GM21515 (cell line): ENCODE measurements around the gene EYA2.

Experiments used
- ATAC-seq: cut with Tn5 transposase; IDR thresholded peaks from one replicate; pipeline ENCODE4 v1.9.1; 2021; ENCODE audit not compliant: unreplicated experiment

Gene EYA2

DNA sequence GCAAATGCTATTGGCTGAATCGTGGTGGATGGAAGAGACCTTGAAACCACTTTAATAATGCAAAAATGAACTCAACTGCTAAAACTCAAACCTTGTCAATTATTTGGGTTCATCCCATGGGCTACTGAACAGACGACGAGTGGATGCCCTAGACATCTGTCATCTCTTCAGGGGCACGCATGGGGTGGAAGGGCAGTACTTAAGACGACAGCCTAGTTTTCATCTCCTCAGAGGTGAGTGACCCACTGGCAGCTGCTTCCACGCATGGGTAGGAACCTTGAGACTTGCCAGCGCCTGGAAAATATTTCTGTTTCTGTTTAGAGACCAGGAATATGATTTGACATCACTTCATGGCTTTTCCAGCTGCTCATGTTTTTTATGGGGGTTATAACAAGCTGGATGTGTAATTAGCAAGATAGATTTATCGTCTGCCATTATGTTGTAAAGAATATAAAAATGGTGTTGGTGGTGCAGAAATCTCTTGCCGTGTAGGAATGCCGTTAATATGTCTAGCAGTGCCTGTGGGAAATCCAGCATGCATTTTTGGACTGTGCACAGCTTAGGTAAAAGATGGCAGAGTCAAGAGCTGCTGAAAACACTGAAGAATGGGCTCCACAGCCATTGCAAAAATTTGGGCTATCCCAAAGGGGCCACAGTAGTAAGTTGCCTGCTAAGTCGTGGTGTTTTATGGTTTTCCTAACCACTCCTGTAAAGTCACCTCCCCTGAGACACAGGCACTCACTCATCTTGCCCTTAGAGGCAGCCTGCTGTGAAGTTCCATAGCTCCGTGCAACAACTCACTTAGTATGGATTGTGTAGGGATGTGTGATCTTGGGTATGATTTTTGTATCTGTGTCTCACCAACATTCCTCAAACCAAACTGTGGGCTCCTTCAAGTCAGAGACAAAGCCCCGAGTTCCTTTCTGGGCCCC, 203.3 kb downstream of the EYA2 start:
- no peak for ATAC-seq

DNA sequence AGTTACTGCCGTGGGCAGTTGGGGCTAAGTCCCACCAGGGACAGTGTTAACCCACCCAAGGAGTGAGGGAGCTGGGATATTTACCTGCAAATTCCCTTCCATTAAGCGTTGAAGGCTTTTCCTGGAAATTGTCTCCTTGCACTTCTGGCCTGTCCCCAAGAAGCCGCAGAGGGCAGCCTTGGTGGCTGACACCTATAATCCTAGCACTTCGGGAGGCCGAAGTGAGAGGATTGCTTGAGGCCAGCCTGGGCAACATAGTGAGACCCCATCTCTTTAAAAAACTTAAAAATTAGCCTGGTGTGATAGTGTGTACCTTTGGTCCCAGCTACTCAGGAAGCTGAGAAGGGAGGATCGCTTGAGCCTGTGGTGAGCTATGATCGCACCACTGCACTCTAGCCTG, 204.4 kb downstream of the EYA2 start:
- no peak for ATAC-seq

DNA sequence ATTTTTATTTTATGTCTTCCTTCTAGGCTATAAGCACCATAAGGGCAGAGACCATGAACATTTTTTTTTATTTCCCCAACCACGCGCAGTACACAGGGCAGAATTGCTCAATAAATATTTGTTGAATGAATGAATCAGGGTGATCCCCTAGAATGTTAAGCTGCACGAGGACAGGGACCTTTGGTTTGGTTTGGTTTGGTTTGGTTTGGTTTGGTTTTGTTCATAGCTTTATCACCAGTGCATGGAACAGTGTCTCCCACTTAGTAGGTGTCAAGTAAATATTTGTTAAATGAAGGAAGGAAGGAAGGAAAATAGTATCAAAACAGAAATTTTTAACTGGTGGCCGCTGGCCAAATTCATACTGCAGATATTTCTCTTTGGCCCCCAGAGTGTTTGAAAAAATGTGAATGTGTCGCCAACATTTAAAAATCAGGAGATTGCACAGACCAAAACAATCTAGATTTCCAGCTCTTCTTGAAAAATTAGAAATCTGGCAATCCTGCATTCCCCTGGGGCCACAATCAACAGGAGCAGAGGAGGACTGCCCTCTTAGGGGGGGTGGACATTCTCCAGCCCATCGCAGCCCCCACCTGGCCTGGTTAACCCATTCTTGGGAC, 205.3 kb downstream of the EYA2 start:
- no peak for ATAC-seq

DNA sequence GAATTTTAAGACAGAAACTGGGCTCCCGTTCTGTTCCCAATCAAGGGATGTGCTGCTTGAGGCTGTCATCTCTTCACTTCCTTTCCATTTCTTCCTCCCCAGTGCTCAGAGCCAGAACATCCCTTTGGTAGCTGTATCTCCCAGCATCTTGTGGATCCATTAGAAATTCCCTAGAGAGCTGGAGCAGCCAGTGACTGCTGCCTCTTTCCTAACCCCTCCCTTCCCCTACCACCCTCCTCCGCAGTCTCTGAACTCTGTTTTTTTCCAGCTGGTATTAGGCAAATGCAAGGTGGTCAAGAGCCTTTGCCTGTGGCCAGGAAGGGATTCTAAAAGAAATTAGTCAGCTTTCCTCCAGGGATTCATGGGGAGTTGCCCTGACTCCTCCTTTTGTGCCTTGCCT, 208.0 kb downstream of the EYA2 start:
- no peak for ATAC-seq

- no peak for ATAC-seq
Measured at GRCh38 chr20:47106786-47107185, 212.1 kb downstream of the EYA2 start.

- no peak for ATAC-seq
Measured at GRCh38 chr20:47108994-47109393, 214.4 kb downstream of the EYA2 start.

- no peak for ATAC-seq
Measured at GRCh38 chr20:47110819-47111218, 216.2 kb downstream of the EYA2 start.

- no peak for ATAC-seq
Measured at GRCh38 chr20:47111576-47111975, 216.9 kb downstream of the EYA2 start.

GRCh38 chr20:47113362-47114109, 218.9 kb downstream of the EYA2 start:
- ATAC-seq, result no peak

DNA sequence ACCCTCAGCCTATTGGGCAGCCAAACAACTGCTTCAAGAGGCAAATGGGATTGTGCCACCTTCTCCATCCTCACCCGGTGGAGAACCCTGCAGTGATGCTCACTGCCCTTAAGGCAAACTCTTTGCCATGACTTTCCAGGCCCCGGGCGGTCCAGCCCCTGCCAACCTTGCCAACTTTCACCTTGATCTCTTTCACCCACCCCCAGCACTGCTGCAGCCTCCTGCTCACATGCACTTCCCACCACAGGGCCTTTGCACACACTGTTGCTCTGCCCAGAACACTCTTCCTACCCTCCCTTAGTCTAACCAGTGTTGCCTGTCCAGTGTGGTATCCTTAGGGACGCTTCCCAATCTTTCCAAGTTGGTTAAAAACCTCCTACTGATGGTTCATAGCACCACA, 221.1 kb downstream of the EYA2 start:
- ATAC-seq, result no peak

GRCh38 chr20:47117371-47117770, 222.7 kb downstream of the EYA2 start:
- no peak for ATAC-seq

GRCh38 chr20:47117773-47118172, 223.1 kb downstream of the EYA2 start:
- ATAC-seq, result no peak

GRCh38 chr20:47118206-47118605, 223.6 kb downstream of the EYA2 start:
- no peak for ATAC-seq

- no peak for ATAC-seq
Measured at GRCh38 chr20:47118641-47119040, 224.0 kb downstream of the EYA2 start.

- no peak for ATAC-seq
Measured at GRCh38 chr20:47120346-47120936, 225.8 kb downstream of the EYA2 start.

DNA sequence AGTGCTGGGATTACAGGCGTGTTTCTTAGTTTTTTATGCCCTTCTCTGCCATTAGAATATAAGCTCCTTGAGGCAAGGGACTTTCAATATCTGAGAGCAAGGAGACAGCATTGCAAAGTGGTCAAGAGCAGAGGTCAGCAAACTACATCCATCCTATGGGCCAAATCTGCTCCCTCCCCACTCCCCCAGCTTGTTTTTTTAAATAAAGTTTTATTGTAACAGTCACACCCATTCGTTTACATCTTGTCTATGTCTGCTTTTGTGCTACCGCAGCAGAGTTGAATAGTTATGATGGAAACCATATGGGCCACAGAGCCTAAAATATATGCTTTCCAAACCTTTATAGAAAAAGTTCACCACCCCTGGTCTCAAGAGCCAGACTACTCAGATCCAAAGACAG, 227.9 kb downstream of the EYA2 start:
- ATAC-seq, result no peak

DNA sequence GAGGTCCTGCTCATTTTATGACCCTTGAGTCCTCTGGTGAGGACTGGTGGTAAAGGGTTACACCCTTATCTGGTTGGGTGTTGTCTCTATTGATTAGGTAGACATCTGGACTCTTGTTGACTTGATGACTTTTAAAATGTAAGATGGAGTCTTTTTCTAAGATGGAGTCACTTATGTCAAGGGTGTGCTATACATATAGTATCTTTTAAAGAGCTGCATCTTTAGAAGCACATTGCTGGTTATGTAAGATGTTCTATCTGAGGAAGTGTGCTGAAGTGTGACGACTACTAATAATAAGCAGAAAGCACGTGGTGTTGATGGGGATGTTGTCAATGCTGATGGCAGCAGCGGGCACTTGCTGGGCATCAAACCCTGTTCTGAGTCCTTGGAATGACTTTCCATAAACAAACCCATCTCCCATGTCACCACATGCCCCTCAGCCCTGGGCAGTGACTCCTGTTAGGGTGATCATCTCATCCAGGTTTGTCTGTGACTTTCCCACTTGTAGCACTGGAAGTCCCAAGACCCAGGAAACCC, 229.6 kb downstream of the EYA2 start:
- ATAC-seq, result no peak

- no peak for ATAC-seq
Measured at GRCh38 chr20:47125508-47125757, 230.8 kb downstream of the EYA2 start.

DNA sequence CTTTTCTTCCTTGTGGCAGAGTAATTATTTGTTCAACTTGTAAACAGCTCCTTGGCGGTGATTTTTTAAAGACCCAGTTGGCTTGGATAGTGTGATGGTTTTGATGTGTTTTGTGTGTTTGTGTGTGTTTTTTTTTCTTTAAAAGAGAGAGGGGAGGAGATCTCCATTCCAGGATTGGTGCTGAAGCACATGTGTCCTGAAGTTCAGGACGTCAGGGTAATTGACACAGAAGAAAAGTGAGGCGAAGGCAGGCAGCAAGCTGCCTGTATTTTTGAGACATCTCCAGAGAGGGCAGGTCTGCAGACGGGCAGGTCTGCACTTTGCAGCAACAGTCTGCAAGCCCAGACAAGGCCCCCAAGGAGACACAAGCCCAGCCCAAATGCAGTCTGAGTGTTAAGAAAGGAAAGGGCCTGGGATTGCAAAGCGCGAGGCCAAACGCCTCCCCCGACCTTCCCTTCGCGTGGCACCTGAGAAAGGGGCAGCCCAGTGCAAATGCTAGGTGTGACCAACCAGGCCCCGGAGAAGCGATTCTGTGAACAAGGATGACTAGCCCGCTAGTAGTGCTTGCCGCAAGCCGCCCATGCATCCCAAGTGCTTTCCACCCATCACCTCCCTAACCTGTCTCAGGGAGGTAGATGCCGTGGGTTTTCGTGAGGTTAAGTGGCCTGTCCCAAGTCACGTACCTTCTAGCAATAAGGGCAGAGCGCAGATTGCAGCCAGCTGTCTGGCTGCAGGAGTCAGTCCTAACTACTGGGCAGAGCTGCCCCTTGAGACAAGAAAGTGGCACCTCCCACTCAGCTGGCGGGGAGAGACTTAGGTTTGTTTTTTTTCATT, 231.3 kb downstream of the EYA2 start:
- no peak for ATAC-seq

DNA sequence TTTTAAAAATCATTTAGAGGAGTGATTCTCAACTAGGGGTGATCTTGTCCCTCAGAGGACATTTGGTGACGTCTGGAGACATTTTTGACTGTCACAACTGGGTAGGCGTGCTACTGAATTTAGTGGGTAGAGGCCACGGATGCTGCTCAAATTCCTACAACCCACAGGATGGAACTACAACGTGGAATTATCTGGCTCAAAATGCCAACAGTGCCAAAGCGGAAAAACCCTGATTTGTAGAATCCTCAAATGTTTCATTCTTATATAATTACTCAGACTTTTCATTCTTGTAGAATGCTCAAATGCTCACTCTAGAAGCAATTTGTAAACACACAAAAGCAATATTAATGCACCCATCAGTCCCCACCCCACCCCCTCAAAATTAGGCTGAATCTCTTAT, 232.1 kb downstream of the EYA2 start:
- no peak for ATAC-seq

- ATAC-seq, result no peak
Measured at GRCh38 chr20:47127546-47127945, 232.9 kb downstream of the EYA2 start.
